ENCODE measurements around the gene LRRC45. TPM values are rescaled to one million over a fixed set of nuclear protein-coding genes. Genes with fewer than 3 reads are reported as not detected.

The LRRC45 gene
- total RNA-seq, 2 donors from 2014 or later = 6.1 to 14.2 TPM

DNA sequence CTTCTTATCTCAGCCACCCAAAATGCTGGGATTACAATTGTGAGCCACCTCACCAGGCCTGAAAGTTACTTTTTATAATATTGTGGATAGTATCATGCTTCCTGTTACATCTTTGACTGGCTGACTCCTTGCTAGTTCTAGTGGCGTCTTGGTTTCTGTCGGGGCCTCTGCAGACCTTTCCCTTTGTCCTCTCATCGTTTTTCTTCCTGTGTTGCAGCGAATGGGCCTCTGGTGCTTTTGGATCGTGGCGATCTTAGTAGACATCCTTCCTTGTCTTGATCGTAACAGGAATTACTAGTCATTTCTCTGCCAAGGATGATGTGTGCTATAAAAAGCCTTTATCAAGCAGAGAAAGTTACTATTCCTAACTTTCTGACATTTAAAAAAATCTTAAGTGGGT lies 24.9 kb upstream of the LRRC45 start:
- ATAC-seq (ENCODE audit: insufficient number of reproducible peaks, low FRiP score, low read depth) (no peak), DNase-seq (ENCODE audit: low spot score) (no peak)
- Histone ChIP-seq H3K4me1 (ENCODE audit: control insufficient read depth in 1 of 2, low read depth in 2 of 2) (peaks cover 9 to 10% of the 10 kb centered on the region in 2 donors), H3K36me3 (peaks cover 9% of the 10 kb centered on the region), H3K27me3 (replicated peaks; ENCODE audit: insufficient read depth) (no peaks in the 10 kb centered on the region), H3K27ac (no peak overlapping the region), H3K9me3 (no peaks in the 10 kb centered on the region), H3K4me3 (no peak overlapping the region)
- TF ChIP-seq, protein P1, sequence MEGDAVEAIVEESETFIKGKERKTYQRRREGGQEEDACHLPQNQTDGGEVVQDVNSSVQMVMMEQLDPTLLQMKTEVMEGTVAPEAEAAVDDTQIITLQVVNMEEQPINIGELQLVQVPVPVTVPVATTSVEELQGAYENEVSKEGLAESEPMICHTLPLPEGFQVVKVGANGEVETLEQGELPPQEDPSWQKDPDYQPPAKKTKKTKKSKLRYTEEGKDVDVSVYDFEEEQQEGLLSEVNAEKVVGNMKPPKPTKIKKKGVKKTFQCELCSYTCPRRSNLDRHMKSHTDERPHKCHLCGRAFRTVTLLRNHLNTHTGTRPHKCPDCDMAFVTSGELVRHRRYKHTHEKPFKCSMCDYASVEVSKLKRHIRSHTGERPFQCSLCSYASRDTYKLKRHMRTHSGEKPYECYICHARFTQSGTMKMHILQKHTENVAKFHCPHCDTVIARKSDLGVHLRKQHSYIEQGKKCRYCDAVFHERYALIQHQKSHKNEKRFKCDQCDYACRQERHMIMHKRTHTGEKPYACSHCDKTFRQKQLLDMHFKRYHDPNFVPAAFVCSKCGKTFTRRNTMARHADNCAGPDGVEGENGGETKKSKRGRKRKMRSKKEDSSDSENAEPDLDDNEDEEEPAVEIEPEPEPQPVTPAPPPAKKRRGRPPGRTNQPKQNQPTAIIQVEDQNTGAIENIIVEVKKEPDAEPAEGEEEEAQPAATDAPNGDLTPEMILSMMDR (IDR thresholded peaks at IDR 0.05) = no peak

DNA sequence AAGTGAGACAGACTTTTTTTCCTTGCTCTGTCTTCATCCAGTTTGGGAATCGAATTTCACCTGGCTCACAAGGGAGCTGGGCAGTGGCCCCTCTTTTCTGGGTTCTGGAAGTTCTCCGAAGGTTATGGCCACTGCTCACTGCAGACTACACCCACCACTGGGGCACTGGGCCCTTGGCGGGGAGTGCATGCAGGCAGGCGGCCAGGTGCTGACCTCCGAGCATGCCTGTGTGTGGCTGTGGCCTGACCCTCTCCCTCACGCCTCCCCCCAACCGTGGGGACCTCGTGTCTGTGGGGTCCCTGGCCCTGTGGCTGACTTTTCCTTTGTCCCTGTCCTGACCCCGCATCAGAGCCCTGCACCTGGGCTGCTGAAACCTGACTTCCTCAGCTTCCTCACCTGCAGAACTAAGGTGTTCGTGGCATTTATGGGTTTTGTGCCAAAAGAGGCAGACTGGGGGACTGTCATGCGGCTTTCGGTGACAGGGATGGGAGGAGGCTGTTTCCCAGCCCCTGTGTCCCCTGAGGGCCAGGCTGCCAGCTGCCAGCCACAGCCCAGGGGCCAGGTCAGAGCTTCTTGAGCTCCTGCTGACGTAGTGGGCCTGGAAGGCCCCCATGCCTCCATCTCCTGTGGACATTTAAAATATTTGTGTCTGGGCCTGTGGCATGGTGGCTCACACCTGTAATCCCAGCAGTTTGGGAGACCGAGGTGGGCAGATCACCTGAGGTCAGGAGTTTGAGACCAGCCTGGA lies 24.2 kb upstream of the LRRC45 start:
- peaks cover 11 to 14% of the 10 kb centered on the region in 2 donors for H3K4me1 ChIP-seq (ENCODE audit: control insufficient read depth in 1 of 2, low read depth in 2 of 2)
- H3K27me3 ChIP-seq (replicated peaks; ENCODE audit: insufficient read depth) = no peaks in the 10 kb centered on the region
- peaks cover 9% of the 10 kb centered on the region for H3K36me3 ChIP-seq
- H3K9me3 ChIP-seq = no peaks in the 10 kb centered on the region
- ATAC-seq (ENCODE audit: insufficient number of reproducible peaks, low FRiP score, low read depth) = no peak
- no peak overlapping the region for H3K27ac ChIP-seq
- H3K4me3 ChIP-seq = no peak overlapping the region
- no peak for DNase-seq (ENCODE audit: low spot score)
- TF ChIP-seq, protein P1 (IDR thresholded peaks at IDR 0.05) = no peak

DNA sequence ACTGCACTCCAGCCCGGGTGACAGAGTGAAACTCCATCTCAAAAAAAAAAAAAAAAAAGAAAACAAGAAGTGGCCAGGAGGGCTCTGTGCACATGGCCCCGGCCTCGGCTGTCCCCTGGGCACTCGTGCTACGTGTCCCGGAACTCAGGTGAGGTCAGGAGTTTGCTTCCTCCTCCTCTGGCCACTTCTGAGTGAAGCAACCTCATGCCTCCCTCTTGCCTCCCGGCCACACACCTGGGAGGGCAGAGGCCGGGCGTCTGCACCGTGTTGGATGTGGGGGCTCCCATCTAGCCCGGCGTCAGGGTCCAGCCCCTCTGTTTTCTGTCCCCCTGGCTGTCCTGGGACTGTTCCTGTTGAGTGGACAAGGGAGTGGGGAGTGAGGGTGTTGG lies 23.5 kb upstream of the LRRC45 start:
- ATAC-seq (ENCODE audit: insufficient number of reproducible peaks, low FRiP score, low read depth) (no peak), DNase-seq (ENCODE audit: low spot score) (no peak)
- TF ChIP-seq, protein P1 (IDR thresholded peaks at IDR 0.05) = no peak
- Histone ChIP-seq H3K4me1 (ENCODE audit: control insufficient read depth in 1 of 2, low read depth in 2 of 2) (peaks cover 18 to 21% of the 10 kb centered on the region in 2 donors), H3K9me3 (no peaks in the 10 kb centered on the region), H3K4me3 (no peak overlapping the region), H3K36me3 (peaks cover 9% of the 10 kb centered on the region), H3K27ac (no peak overlapping the region), H3K27me3 (replicated peaks; ENCODE audit: insufficient read depth) (no peaks in the 10 kb centered on the region)

DNA sequence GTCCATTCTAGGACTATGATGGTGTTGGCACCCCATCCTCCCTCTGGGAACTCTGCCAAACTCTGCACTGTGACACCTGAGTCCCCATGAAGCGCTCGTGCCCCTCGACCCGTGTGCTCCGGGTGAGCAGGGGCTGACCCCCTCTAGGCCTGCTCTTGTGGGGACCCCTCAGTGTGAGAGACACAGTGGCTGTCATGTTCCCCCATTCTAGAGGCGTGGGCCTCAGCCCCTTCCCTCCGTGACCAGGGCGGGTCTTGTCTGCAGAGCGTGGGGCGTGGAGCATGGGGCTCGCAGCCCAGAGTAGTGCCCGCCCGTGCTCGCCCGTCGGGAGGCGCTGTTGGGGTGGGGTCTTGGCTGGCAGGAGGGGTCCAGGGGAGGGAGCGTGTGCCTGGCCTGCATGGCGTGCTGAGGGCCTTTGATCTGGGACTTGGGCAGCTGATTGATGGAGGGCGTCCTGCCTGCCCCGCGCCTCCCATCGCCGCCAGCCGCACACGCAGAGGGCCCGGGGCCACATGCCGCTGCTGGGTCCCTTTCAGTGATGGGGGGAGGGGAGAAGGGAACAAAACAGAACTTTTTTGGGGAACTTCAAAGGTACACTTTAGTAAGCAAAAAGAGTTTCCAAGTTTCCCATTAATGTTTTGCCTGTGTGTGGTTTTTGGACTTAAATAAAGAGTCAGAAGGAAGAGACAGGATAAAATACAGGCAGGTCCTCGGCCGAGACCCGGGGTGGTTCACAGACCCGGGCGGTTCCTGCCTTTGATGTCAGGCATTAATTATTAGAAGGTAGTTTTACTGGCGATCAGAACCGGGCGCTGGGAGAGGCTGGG lies 22.9 kb upstream of the LRRC45 start:
- no peak for ATAC-seq (ENCODE audit: insufficient number of reproducible peaks, low FRiP score, low read depth)
- Histone ChIP-seq H3K9me3 (no peaks in the 10 kb centered on the region), H3K27ac (no peak overlapping the region), H3K4me3 (no peak overlapping the region), H3K27me3 (replicated peaks; ENCODE audit: insufficient read depth) (no peaks in the 10 kb centered on the region), H3K36me3 (peaks cover 9% of the 10 kb centered on the region), H3K4me1 (ENCODE audit: control insufficient read depth in 1 of 2, low read depth in 2 of 2) (peaks cover 19 to 27% of the 10 kb centered on the region in 2 donors)
- TF ChIP-seq, protein P1 (IDR thresholded peaks at IDR 0.05) = no peak
- DNase-seq (ENCODE audit: low spot score) = no peak

DNA sequence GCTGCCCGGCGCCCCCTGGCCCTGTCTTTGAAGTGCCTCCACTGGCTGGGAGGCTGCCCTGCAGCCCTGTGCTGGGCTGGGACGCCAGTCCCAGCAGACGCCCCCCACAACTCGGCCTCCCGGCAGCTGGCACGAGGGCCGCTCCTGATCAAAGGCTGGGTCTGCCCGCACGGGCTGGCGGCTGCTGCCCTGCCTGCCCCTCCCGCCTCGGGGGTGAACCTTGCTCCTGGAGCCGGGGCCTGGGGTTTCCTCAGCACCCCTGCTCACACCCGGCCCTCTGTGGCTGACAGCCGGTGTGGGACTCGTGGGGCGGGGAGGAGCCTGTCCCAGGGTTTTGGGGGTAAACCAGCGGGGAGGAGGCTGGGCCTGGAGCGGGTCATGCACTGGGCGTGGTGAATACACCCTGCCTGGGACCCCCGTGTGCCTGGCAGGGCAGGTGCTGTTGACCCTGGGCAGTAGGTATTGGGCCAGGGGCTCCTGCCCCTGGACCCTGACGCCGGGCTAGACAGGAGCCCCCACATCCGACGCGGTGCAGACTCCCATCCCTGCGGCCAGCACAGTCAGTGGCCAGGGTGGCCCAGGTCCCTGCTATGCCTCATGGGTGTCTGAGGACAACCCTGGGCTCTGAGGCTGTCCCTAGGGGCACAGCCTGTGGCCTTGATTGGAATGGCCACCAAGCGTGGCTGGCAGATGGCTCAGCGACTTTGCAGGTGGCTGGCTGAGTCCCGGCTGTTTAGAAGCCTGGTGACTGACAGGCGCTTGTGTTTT lies 22.1 kb upstream of the LRRC45 start:
- no peaks in the 10 kb centered on the region for H3K9me3 ChIP-seq
- H3K4me3 ChIP-seq = no peak overlapping the region
- no peaks in the 10 kb centered on the region for H3K27me3 ChIP-seq (replicated peaks; ENCODE audit: insufficient read depth)
- peaks cover 9% of the 10 kb centered on the region for H3K36me3 ChIP-seq
- peaks cover 20 to 35% of the 10 kb centered on the region in 2 donors for H3K4me1 ChIP-seq (ENCODE audit: control insufficient read depth in 1 of 2, low read depth in 2 of 2)
- ATAC-seq (ENCODE audit: insufficient number of reproducible peaks, low FRiP score, low read depth) (no peak), DNase-seq (ENCODE audit: low spot score) (no peak)
- TF ChIP-seq, protein P1 (IDR thresholded peaks at IDR 0.05) = no peak
- H3K27ac ChIP-seq = no peak overlapping the region
